ENCODE measurements around the gene LIN28A. TPM values are rescaled to one million over a fixed set of nuclear protein-coding genes. Genes with fewer than 3 reads are reported as not detected.
A peak's percentile ranks its signal among the peaks of the same experiment; 100 is the strongest.
"Not testable (repeated sequence)": the region's sequence is repeated elsewhere in the genome, so short reads cannot be mapped to it uniquely, and the experiment has no call there.

Gene LIN28A
- total RNA-seq, 3 donors from 2014 or later = 0.37 to 0.57 (median 0.46) TPM

DNA sequence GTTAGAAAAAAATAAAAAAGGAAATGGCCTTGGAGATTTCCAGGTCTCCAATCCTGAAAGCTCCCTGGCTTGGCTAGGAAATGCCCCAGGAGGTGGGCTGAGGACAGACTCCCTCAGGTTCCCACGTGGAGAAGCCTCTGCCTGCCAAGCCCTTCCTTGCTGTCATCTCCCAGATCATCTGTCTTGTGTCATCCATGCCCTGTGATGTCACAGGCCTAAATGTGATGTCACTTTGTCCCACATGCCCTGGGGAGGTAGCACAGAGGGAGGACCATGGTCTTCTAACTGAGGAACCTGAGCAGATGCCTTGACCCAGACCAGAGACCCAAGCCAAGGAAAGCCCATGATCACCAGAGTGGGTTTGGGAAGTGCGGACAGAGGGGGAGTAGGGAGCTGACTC is 36.3 kb upstream of the LIN28A start:
- Mint-ChIP-seq H3K4me3 (peak overlapping the region; percentile 45), H3K4me1 (ENCODE audit: low read depth) (peaks cover 96% of the 10 kb centered on the region)
- not testable (repeated sequence) for H3K9me3 Mint-ChIP-seq; H3K27me3 Mint-ChIP-seq (ENCODE audit: low read depth); ATAC-seq; DNase-seq; H3K36me3 Mint-ChIP-seq (ENCODE audit: insufficient read depth)

DNA sequence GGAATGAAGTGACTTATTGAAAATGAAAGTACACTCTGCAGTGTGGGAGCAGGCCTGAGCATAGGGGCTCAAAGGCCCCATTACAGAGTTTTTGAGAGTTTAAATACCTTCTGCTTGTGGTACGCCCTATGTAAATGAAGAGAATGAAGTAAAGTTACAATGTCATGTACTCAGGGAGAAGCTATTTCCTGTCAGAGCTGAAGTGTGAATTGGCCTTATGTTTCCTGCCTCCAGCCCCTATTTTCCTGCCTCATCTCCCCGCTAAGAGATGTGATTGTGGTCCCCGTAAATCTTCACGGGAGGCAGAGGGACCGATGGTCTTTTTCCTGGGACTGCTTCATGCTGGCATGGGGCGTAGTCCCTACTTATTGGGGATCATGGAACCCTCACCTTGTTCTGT is 35.5 kb upstream of the LIN28A start:
- DNase-seq = no peak
- ATAC-seq = no peak
- H3K36me3 Mint-ChIP-seq (ENCODE audit: insufficient read depth) = no peaks in the 10 kb centered on the region
- no peak overlapping the region for H3K4me3 Mint-ChIP-seq
- H3K27me3 Mint-ChIP-seq (ENCODE audit: low read depth) = no peaks in the 10 kb centered on the region
- H3K4me1 Mint-ChIP-seq (ENCODE audit: low read depth) = peaks cover 92% of the 10 kb centered on the region
- H3K9me3 Mint-ChIP-seq = peaks cover 3% of the 10 kb centered on the region

DNA sequence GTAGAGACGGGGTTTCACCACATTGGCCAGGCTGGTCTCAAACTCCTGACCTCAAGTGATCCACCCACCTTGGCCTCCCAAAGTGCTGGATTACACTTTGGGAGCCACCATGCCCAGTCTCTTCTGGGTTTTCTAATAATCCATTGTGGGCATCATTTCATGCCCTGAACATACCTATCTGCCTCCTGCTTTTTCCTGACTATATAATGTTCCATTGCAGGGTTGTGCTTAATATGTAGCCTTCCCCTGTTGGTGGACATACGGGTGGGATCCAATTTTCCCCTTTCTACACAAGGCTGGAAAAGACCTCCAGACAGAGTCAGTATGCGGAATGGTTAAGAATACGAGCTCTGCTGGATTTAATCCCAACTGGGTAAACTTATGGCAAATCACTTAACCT is 34.6 kb upstream of the LIN28A start:
- Mint-ChIP-seq H3K9me3 (peaks cover 3% of the 10 kb centered on the region), H3K36me3 (ENCODE audit: insufficient read depth) (no peaks in the 10 kb centered on the region), H3K4me3 (no peak overlapping the region), H3K4me1 (ENCODE audit: low read depth) (peaks cover 85% of the 10 kb centered on the region), H3K27me3 (ENCODE audit: low read depth) (no peaks in the 10 kb centered on the region)
- no peak for ATAC-seq
- no peak for DNase-seq

DNA sequence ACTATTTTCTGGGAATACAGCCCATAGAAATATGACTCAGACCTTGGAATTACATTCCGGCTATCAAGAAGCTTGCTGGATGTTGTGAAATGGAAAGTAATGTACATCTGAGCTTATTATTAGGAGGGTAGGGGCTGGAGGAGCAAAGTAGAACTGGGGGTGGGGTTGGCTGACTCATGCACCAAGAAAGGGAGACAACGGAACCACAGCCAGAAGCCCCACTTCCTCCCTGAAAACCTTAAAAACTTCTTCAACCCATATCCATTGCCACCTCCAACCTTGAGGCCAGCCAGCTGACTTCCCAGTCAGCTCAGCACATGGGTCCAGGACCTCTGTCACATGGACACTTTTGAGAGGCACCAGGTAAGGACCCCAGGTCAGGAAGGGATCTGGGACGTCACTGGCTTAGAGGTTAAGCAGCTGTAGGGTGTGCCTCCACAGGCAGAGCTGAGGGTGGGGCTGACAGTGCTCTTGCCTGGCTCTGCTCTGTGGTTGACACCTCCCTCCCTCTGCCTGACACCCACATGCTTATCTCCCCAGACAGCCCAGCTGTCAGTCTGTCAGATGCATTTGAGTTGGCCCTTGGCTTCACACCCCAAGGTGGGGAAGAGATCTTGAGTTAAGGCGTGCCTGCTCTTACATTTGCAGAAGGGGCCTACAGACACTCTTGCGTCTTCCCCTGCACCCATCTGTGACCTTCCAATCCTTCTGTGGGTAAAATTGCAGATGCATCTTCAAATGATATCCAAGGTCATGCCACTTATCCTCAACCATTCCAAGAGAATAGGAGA is 32.3 kb upstream of the LIN28A start:
- ATAC-seq (peak; percentile 97 to 98), DNase-seq (peak; percentile 68)
- peaks cover 67% of the 10 kb centered on the region for H3K4me1 Mint-ChIP-seq (ENCODE audit: low read depth)
- peak overlapping the region; percentile 53 for H3K4me3 Mint-ChIP-seq
- H3K36me3 Mint-ChIP-seq (ENCODE audit: insufficient read depth) = no peaks in the 10 kb centered on the region
- H3K9me3 Mint-ChIP-seq = peaks cover 3% of the 10 kb centered on the region
- H3K27me3 Mint-ChIP-seq (ENCODE audit: low read depth) = no peaks in the 10 kb centered on the region

DNA sequence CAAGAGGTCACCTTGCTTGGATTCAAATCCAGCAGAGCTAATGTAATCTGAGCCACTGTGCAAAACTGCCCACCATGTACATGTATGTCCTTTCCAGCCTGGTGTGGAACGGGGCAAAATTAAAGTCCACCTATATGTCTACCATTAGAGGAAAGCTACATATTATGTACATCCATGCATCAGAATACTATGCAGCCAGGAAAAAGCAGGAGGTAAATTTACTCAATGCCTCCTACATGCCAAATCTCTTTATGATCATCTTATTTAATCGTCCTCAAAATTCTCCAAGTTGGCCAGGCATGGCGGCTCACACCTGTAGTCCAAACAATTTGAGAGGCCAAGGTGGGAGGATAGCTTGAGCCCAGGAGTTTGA is 31.8 kb upstream of the LIN28A start:
- Mint-ChIP-seq H3K9me3 (peaks cover 3% of the 10 kb centered on the region), H3K27me3 (ENCODE audit: low read depth) (no peaks in the 10 kb centered on the region), H3K4me3 (no peak overlapping the region), H3K36me3 (ENCODE audit: insufficient read depth) (no peaks in the 10 kb centered on the region), H3K4me1 (ENCODE audit: low read depth) (peaks cover 61% of the 10 kb centered on the region)
- DNase-seq (no peak), ATAC-seq (no peak)

DNA sequence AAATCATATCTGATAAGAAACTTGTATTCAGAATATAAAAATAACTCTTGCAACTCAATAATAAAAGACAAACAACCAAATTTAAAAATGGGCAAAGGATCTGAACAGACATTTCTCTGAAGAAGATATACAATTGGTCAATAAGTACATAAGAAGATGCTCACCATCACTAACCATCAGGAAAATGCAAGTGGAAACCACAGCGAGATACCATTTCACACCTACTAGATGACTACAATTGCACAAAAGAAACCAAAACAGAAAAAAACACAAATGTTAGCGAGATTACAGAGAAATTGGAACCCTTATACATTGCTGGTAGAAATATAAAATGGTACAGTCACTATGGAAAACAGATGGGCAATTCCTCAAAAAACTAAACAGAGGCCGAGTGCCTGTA is 26.5 kb upstream of the LIN28A start:
- H3K4me3 Mint-ChIP-seq = no peak overlapping the region
- no peaks in the 10 kb centered on the region for H3K9me3 Mint-ChIP-seq
- DNase-seq = no peak
- H3K4me1 Mint-ChIP-seq (ENCODE audit: low read depth) = peaks cover 38% of the 10 kb centered on the region
- ATAC-seq = peak in 1 of 2 donors; percentile 21
- H3K36me3 Mint-ChIP-seq (ENCODE audit: insufficient read depth) = no peaks in the 10 kb centered on the region
- H3K27me3 Mint-ChIP-seq (ENCODE audit: low read depth) = no peaks in the 10 kb centered on the region

DNA sequence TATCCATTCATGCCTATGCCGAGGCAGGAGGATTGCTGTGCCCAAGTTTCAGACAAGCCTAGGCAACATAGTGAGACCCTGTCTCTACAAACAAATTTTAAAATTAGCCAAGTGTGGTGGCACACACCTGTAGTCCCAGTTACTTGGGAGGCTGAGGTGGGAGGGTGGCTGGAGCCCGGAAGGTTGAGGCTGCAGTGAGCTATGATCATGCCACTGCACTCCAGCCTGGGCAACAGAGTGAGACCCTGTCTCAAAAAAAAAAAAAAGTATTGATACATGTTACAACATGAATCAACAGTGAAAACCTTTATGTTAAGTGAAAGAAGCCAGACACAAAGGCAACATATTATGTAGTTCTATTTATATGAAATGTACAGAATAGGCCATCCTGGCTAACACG is 25.6 kb upstream of the LIN28A start:
- peaks cover 36% of the 10 kb centered on the region for H3K4me1 Mint-ChIP-seq (ENCODE audit: low read depth)
- ATAC-seq; H3K4me3 Mint-ChIP-seq; H3K36me3 Mint-ChIP-seq (ENCODE audit: insufficient read depth); H3K9me3 Mint-ChIP-seq; DNase-seq; H3K27me3 Mint-ChIP-seq (ENCODE audit: low read depth): not testable (repeated sequence)

DNA sequence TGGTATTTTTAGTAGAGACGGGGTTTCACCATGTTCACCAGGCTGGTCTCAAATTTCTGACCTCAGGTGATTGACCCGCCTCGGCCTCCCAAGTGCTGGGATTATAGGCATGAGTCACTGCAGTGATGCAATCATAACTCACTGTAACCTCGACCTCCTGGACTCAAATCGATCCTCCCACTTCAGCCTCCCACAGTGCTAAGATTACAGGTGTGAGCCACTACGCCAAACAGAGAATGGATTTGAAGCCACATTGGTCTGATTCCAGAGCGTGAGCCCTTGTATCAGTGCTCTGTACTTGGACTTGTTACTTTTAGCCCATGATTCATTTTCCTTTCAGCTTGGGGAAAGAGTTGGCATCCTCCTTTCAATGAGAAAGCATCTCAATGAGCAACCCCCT is 23.2 kb upstream of the LIN28A start:
- Mint-ChIP-seq H3K9me3 (no peaks in the 10 kb centered on the region), H3K36me3 (ENCODE audit: insufficient read depth) (no peaks in the 10 kb centered on the region), H3K27me3 (ENCODE audit: low read depth) (no peaks in the 10 kb centered on the region), H3K4me1 (ENCODE audit: low read depth) (peaks cover 45% of the 10 kb centered on the region), H3K4me3 (no peak overlapping the region)
- DNase-seq (no peak), ATAC-seq (no peak)

DNA sequence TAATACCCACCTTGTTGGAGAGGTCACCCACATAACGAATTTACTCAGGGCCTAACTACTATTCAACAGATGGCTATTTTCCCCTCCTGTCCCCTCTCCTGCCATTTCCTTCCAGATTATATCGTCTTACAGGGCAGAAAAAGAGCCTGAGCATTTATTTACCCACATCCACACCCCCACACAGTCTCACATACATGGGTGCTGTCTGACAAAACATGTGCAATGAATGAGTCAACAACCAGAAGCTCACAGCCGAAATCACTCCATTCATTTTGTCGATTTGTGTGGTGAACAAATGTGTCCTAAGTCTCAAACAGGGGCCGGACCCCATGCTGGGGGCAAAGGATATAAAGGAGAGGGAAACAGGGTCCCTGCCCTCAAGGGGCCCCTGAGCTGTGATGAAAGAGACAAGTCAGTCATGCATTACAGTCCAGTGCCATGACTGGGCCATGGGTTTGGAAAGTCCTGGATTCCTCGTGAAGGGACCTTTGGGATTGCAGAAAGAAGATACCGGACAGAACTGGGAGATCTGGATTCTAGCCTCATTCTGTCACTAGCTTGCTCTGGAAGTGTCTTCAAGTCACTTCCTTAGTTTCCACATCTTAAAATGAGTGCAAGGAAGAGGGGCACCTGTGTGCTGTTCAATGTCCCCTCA is 21.7 kb upstream of the LIN28A start:
- Mint-ChIP-seq H3K4me1 (ENCODE audit: low read depth) (peaks cover 42% of the 10 kb centered on the region), H3K4me3 (no peak overlapping the region), H3K36me3 (ENCODE audit: insufficient read depth) (no peaks in the 10 kb centered on the region), H3K9me3 (no peaks in the 10 kb centered on the region), H3K27me3 (ENCODE audit: low read depth) (no peaks in the 10 kb centered on the region)
- ATAC-seq (peak; percentile 53 to 57), DNase-seq (no peak)

DNA sequence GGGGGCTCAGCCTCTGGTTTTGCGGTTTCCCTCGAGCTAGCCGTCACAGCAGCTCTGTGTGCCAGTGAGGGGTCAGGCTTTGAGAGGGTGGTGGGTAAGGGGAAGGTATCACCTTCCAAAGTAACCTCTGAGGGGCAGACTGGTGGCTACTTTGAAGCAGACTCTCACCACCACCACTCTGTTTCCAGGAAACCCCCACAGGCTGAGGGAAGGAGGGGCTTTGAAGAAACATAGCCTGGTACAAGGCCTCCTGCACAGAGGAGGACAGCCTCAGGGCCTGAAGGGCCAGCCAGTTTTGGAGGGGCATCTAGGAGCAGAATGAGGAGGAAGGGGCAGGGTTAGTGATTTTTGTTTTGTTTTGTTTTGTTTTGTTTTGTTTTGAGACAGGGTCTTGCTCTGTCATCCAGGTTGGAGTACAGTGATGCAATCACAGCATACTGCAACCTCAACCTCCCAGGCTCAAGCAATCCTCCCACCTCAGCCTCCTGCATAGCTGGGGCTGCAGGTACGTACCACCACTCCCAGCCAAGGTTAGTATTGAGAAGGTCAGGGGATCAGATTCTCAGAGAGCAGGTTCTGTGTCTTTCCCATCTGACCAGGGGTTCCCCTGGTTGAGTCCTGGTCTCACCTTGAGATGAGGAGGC is 20.9 kb upstream of the LIN28A start:
- H3K27me3 Mint-ChIP-seq (ENCODE audit: low read depth) = no peaks in the 10 kb centered on the region
- H3K4me1 Mint-ChIP-seq (ENCODE audit: low read depth) = peaks cover 36% of the 10 kb centered on the region
- no peaks in the 10 kb centered on the region for H3K36me3 Mint-ChIP-seq (ENCODE audit: insufficient read depth)
- no peak overlapping the region for H3K4me3 Mint-ChIP-seq
- DNase-seq (no peak), ATAC-seq (no peak)
- no peaks in the 10 kb centered on the region for H3K9me3 Mint-ChIP-seq

DNA sequence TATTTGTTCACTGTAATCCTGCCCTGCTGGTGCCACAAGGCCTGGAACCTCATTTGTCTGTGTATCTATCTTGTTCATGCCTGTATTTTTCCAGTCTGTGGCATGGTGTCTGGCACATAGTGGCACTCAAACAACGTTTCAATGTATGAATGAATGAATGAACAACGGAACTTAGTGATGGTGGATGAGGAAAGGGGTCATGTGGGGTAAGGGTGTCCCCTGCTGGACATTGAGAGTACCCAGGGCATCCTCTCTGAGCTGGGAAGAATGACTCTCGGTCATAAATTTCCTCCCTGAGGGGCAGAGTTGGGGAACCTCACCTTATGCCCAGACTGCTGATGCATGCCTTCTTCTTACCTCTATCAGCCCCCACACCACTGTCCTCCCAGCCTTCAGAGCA is 19.2 kb upstream of the LIN28A start:
- Mint-ChIP-seq H3K27me3 (ENCODE audit: low read depth) (no peaks in the 10 kb centered on the region), H3K9me3 (no peaks in the 10 kb centered on the region), H3K4me3 (no peak overlapping the region), H3K4me1 (ENCODE audit: low read depth) (peaks cover 22% of the 10 kb centered on the region), H3K36me3 (ENCODE audit: insufficient read depth) (no peaks in the 10 kb centered on the region)
- DNase-seq (no peak), ATAC-seq (peak; percentile 56 to 62)

DNA sequence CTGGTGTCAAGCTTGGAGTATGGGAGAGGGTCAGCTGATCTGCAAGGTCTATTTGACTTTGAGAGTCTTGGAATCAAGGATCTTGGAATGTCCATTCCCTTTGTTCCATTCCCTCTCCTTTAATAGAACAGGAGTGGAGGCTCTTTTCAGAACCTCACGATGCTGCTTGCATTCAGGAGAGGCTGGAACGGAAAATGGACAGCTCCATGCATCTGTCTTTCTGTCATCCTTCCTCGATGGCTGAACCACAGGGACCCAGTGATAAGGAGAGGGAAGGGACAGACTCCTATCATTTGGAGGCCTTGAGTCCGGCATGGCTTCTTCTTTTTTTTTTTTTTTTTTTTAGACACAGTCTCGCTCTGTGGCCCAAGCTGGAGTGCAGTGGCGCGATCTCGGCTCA is 14.9 kb upstream of the LIN28A start:
- H3K9me3 Mint-ChIP-seq = no peaks in the 10 kb centered on the region
- ATAC-seq (no peak), DNase-seq (no peak)
- no peak overlapping the region for H3K4me3 Mint-ChIP-seq
- peaks cover 12% of the 10 kb centered on the region for H3K4me1 Mint-ChIP-seq (ENCODE audit: low read depth)
- H3K27me3 Mint-ChIP-seq (ENCODE audit: low read depth) = no peaks in the 10 kb centered on the region
- no peaks in the 10 kb centered on the region for H3K36me3 Mint-ChIP-seq (ENCODE audit: insufficient read depth)

DNA sequence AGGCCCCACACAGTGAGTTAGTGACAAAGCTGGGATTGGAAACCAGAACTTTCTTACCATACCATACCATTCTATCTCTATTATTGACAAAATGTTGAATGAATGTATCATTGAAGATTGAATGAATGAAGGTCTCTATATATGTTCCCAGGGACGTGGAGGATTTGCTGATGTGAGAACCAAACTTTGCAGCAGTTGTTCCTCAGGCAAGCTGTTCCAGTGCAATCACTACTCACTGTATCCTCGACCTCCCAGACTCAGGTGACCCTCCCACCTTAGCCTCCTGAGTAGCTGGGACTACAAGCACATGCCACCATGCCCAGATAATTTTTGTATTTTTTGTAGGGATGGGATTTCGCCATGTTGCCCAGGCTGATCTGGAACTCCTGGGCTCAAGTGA is 11.6 kb upstream of the LIN28A start:
- Mint-ChIP-seq H3K4me1 (ENCODE audit: low read depth) (no peaks in the 10 kb centered on the region), H3K36me3 (ENCODE audit: insufficient read depth) (no peaks in the 10 kb centered on the region), H3K27me3 (ENCODE audit: low read depth) (peaks cover 10% of the 10 kb centered on the region), H3K4me3 (no peak overlapping the region), H3K9me3 (no peaks in the 10 kb centered on the region)
- DNase-seq = no peak
- no peak for ATAC-seq

DNA sequence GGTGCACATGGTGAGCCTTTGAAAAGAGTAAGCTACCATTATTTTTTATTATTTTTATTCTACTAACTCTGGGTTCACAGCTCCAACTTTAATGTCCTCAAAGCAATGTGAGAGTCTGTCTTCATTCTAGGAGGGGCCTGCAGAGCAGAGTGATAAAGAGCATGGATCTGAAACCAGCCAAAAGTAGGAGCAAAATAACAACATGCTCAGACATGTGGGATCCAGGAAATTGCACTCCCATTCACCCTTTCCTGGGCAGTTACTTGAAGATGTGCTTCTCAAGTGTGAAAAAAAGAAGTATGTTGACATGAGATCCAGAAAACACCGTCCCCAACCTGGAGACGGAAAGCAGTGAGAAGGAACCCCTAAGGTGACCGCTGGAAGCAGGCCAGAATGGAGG is 8.7 kb upstream of the LIN28A start:
- no peaks in the 10 kb centered on the region for H3K4me1 Mint-ChIP-seq (ENCODE audit: low read depth)
- H3K9me3 Mint-ChIP-seq = no peaks in the 10 kb centered on the region
- H3K36me3 Mint-ChIP-seq (ENCODE audit: insufficient read depth) = no peaks in the 10 kb centered on the region
- H3K4me3 Mint-ChIP-seq = no peak overlapping the region
- no peak for DNase-seq
- no peak for ATAC-seq
- peaks cover 19% of the 10 kb centered on the region for H3K27me3 Mint-ChIP-seq (ENCODE audit: low read depth)

DNA sequence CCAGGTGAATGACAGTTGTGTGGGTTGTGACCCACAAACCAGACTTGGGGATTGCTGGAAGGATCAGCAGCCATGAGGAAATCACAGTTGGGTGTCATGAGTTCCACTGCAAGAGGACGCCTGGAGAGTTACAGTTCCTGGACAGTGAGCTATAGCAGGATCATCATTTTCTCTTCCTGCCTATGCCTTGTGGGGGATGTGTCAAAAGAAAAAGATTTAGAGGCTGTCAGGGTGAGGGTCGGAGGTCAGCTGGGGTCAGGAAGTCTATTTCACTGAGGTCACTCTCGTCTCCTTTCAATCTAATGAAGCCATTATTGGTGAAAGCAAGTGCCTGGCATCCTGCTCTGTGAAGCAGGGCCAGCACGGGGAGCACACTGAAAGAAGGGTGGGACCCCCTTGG is 7.0 kb upstream of the LIN28A start:
- Mint-ChIP-seq H3K36me3 (ENCODE audit: insufficient read depth) (no peaks in the 10 kb centered on the region), H3K4me3 (no peak overlapping the region), H3K9me3 (no peaks in the 10 kb centered on the region), H3K4me1 (ENCODE audit: low read depth) (peaks cover 3% of the 10 kb centered on the region), H3K27me3 (ENCODE audit: low read depth) (peaks cover 23% of the 10 kb centered on the region)
- ATAC-seq = no peak
- DNase-seq = no peak
